NCI-H82 treated with DMSO at 0.1 percent for 48 hours (cell line): ENCODE results near the gene UBE2D4.
"Not testable (repeated sequence)": the region's sequence is repeated elsewhere in the genome, so short reads cannot be mapped to it uniquely, and the experiment has no call there.

Experiments used
- DNase-seq: peaks from one replicate; lab custom pipeline; 2025; ENCODE audit not compliant: unreplicated experiment; lab: John Stamatoyannopoulos, UW

UBE2D4 gene

GRCh38 chr7:43925984-43926797 lies at the start of gene UBE2D4:
Gene UBE2D4 (plus strand): TSS chr7:43926436. CDS start chr7:43926533, 97 bp downstream.
- peak; percentile 50 for DNase-seq

- no peak for DNase-seq
Measured at GRCh38 chr7:43876976-43877745, 49.1 kb upstream of the UBE2D4 start.

GRCh38 chr7:43877968-43878864 lies 48.0 kb upstream of the UBE2D4 start:
- DNase-seq, result no peak

- no peak for DNase-seq
Measured at GRCh38 chr7:43878867-43879266, 47.4 kb upstream of the UBE2D4 start.

GRCh38 chr7:43879477-43879876 lies 46.8 kb upstream of the UBE2D4 start:
- DNase-seq, result no peak

- no peak for DNase-seq
Measured at GRCh38 chr7:43880596-43880995, 45.6 kb upstream of the UBE2D4 start.

GRCh38 chr7:43884209-43884608 lies 42.0 kb upstream of the UBE2D4 start:
- DNase-seq, result no peak

- DNase-seq, result no peak
Measured at GRCh38 chr7:43884617-43885016, 41.6 kb upstream of the UBE2D4 start.

- DNase-seq, result no peak
Measured at GRCh38 chr7:43888993-43889945, 37.0 kb upstream of the UBE2D4 start.

- DNase-seq, result no peak
Measured at GRCh38 chr7:43890468-43890867, 35.8 kb upstream of the UBE2D4 start.

- DNase-seq, result no peak
Measured at GRCh38 chr7:43891069-43891955, 34.9 kb upstream of the UBE2D4 start.

GRCh38 chr7:43895847-43896415 lies 30.3 kb upstream of the UBE2D4 start:
- DNase-seq, result no peak

GRCh38 chr7:43898571-43898970 lies 27.7 kb upstream of the UBE2D4 start:
- not testable (repeated sequence) for DNase-seq

GRCh38 chr7:43902542-43903054 lies 23.6 kb upstream of the UBE2D4 start:
- no peak for DNase-seq

- no peak for DNase-seq
Measured at GRCh38 chr7:43904533-43905208, 21.6 kb upstream of the UBE2D4 start.

- DNase-seq, result no peak
Measured at GRCh38 chr7:43905209-43905946, 20.9 kb upstream of the UBE2D4 start.

GRCh38 chr7:43905956-43906330 lies 20.3 kb upstream of the UBE2D4 start:
- DNase-seq, result no peak
